HG02623 (cell line): ENCODE measurements around the gene MTR.

Source experiments
- ATAC-seq: cut with Tn5 transposase; IDR thresholded peaks from one replicate; pipeline ENCODE4 v1.9.1; 2021; ENCODE audit warnings: moderate library complexity; ENCODE audit not compliant: unreplicated experiment

The MTR gene

DNA sequence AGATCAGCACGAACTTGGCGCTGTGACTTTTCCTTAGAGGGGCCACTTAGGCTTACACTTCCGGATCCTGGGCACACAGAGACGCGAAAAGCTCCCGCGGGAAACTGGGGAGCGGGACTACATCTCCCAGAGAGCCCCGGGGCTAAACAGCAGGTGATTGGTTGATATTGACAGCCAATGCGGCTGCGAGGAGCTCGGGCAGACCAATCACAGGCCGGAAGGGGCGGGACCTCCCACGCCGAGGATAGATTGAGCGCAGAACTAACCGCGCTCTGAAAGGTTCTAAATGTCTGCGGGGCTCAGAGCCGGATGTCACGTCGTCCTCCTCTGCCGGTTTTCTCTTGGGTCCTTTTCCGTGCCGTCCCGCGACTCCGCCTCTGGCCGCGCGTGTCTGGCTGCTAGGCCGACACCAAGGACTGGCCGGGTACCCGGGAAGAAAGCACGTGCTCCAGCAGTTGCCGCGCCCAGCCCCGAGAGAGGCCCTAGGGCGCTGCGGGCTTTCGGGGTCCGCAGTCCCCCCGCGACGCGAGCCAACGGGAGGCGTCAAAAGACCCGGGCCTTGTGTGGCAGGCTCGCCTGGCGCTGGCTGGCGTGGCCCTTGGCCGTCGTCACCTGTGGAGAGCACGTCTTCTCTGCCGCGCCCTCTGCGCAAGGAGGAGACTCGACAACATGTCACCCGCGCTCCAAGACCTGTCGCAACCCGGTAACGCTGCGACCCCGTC is at the start of gene MTR:
Gene MTR, plus strand, starts transcription at position 258 of the 722 bp plus-strand sequence. Its CDS starts 412 bp downstream, at position 670.
- peak; percentile 98 for ATAC-seq

DNA sequence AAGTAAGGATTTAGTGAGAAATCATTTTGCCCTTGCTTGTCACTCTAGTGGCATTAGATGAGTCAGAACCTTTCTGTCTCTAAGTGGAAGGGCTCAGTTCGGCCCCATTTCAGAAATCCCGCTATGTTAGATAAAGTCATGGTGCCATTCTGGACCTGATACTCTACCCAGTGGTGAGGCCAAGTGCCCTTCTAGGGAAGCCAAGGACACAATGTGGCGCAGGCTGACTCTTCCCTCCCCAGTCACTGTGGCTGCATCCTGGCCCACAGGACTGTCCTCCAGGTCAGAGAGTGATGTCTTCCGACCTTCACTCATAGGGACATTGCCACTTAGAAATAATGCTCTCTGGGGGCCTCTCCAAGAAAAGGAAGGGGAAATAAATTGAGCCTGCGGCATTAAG is 48.3 kb upstream of the MTR start:
- no peak for ATAC-seq

DNA sequence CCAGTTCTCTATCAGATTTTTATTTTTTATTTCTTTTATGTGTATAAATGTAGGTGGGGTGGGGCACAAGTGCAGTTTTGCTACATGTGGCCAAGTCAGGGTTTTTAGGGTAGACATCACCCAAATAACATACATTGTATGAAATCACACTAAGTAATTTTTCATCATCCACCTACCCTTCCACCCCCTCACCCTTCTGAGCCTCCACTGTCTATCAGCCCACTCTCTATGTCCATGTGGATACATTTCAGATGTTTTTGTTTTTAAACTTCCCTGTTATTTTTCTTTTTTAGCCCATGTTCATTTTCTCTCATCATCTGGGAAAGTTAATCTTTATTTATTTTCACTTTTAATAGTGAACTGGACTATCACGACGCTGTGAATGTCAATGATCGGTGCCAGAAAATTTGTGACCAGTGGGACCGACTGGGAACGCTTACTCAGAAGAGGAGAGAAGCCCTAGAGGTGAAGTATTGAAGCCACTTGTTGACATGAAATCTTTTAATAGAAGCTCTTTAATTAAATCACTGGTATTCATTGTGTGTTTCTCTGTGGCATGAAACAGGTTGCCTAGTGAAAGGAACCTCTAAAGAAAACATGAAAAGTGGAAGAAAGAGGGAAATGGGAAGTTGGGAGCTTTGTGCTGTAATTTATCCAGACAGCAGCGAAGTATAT is 47.6 kb upstream of the MTR start:
- ATAC-seq = no peak

DNA sequence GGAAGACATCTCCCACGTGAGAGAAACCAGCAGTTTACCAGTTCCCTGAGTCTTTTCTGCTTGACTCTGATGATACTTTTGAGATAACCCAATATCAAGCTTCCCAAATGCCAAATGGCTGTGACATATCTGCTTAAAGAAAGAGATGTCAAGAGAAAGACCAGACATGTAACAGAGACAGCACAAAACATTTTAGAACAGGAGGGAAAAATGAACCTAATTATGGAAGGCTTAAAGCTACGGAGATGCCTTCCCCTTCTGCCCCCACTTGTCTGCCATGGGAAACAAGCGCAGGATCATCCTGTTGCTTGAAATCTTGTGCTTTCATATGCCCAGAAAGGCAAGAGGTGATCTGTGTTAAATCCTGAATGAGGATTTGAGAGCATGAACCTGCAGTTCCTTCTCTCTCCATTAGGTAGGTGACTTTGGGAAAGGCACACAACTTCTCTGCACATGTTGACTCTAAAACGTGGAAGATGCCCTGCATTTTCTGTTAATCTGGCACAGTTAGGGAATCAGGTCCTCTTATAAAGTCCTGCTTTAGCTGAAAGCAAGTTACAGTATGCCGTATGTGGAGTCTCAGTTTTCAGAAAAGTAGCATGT is 46.7 kb upstream of the MTR start:
- ATAC-seq = no peak

DNA sequence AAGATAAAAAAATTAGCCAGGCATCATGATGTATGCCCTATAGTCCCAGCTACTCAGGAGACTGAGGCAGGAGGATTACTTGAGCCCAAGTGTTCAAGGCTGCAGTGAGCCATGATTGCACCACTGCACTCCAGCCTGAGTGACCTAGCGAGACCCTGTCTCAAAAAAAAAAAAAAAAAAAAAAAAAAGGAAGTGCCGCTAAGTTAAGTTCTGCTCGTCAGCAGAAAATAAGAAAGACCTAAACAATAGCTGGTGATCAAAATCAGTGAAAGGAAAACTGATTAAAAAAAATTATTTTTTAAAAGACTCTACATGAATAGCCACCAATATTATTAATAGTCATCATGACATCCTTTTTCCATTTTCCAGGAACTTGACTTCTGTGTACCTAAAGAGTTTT is 44.2 kb upstream of the MTR start:
- ATAC-seq = no peak

DNA sequence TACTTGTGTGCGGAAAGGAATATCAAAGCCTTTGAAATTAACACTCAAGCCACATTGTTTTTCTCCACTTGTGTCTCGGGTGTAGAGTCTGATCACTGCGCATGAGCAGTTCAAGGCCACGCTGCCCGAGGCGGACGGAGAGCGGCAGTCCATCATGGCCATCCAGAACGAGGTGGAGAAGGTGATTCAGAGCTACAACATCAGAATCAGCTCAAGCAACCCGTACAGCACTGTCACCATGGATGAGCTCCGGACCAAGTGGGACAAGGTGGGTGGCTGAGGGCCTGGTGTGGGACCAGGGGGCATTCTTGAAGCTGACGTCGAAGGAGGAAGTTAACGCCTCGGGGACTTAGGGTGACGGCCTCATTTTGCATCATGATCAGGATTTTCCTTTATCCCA is 43.7 kb upstream of the MTR start:
- ATAC-seq = no peak

DNA sequence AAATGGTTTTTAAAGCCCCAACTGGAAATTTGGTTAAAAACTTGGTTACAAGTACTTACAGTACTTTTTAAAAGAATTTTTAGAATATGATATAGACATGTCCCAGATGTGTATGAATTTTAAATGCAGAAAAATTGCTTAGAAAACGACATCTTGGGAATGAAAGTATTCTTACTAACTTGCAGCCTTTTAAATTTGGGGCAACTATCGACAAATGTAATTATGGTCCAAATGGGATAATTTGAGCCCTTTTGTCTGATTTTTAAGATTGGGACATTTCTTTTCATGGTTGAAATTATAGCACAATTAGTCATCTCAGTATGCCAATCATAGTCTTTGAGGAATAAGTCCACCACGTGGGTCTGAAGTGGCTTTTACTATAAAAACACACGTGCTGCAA is 43.2 kb upstream of the MTR start:
- ATAC-seq = no peak

DNA sequence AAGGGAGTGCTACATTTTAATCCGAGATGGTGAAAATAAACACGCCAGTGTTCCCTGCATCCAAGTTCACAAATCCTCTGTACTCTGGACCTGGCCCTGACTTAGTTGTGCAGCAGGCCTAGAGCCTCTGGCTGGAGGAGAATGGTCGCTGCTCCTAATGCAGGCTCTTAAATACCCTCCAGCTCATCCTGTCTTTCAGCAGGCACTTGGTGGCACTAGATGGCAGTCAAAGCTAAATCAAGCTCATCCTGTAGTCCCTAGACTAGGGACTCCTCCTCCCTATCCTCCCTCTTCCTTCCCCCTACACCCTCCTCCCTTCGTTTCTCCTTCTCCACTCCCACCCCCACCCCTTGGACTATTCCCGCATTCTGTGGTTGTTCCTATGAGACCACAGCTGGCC is 41.6 kb upstream of the MTR start:
- no peak for ATAC-seq

DNA sequence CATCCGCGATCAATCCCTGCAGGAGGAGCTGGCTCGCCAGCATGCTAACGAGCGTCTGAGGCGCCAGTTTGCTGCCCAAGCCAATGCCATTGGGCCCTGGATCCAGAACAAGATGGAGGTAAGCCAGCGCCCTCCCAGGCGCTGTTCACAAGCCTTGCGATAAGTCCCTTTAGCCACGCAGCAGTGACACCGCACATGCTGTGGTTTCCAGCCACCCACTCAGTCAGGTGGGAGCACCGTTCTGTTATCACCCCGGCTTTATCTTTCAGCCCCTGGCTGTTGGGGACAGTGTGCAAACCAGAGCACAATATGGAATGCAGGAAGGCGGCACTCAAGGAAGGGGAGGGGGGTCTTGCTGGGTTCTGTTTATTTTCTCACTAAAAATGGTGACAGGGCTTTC is 41.1 kb upstream of the MTR start:
- ATAC-seq = no peak

DNA sequence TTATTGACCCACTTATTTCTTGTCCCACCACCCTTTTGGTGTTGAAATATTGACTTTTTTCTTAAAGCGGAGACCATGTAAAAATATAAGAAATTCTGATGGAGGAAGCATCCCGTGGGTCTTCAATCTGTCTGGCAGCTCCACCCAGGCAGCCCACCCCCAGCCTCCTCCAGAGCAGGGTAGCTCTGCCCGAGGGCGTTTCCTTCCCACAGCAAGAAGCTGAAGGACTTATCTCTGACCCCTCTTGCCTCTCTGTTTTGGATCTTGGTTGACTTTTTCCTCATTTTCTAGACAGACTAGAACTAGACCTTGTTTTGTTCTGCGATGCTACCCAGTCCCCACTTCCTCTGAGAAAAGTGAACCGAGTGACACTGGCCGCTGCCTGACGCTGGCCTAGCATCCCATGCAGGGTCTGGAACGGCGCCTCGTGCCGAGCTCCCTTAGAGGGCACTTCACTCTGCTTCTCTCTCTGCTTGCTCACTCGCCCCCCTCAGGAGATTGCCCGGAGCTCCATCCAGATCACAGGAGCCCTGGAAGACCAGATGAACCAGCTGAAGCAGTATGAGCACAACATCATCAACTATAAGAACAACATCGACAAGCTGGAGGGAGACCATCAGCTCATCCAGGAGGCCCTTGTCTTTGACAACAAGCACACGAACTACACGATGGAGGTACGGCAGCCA is 40.4 kb upstream of the MTR start:
- ATAC-seq = no peak

DNA sequence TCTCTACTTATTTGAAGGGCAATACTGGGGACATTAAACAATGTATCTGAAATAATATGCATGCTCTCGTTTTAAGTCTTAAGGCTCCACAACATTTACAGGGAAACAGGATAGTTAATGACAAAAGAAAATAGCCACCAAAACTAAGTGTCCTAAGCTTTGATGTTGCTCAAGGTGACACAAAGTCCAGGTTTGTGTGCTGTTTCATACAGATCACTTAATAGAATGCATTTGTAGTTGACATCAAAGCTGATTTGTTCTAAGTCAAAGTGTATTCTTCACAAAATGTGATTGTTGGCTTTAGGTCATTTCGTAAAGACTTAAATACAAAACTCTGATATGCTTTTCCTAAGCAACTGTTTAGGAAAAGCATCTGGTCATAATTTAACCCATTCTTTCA is 37.5 kb upstream of the MTR start:
- no peak for ATAC-seq

DNA sequence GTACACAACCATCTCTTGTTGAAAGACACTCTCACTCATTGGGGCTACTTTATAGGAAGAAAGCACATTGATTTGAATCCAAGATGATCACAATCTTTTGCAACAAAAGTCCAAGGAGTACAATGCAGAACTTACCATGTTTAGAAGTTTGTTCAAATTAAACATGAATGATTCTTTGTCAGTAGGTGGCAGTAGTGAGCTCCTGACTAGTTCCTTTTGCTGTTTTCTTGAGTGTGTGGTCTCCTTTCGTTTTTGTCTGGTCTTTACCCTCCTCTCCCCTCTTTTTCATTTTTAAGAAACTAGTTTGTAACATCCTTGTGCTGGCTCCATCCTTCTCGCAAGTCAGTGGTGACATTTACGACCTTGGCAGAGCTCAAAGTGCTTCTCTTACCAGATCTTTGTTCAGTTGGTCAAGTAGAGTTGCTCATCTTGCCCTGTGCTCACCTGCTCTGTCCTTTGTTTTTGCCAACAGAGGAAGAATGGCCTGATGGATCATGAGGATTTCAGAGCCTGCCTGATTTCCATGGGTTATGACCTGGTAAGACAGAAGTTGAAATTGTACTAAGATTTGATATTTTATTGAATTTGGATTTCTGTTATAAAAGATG is 35.7 kb upstream of the MTR start:
- peak; percentile 55 for ATAC-seq

DNA sequence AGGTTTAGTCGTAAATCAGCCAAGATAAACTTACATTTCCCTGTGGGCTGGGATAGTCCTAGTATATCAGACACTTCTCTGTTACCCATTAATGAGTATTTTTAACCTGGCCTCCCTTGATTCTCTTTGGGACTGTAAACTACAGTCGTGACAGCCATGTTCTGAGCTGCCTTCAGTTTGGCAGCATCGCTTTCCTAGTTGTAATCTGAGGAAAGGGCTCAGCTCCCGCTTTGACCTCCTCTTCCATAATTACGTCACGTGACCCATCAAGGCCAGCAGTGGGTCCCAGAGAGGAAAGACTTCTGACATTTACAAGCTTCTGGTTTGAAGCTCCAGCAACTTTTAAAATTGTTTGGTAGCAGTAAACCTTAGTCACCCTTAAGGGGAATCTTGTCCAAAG is 34.6 kb upstream of the MTR start:
- no peak for ATAC-seq

DNA sequence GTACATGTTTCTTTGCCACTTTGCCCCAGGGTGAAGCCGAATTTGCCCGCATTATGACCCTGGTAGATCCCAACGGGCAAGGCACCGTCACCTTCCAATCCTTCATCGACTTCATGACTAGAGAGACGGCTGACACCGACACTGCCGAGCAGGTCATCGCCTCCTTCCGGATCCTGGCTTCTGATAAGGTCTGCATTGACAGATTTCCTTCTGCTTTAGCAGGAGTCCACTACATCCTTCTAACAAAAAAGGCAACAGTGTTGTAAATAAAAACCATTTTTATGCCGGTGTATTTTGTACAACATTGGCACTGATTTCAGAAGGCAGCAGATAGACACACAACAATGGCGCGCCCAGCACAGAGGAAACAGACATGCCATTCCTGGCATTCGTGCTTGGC is 34.1 kb upstream of the MTR start:
- no peak for ATAC-seq

DNA sequence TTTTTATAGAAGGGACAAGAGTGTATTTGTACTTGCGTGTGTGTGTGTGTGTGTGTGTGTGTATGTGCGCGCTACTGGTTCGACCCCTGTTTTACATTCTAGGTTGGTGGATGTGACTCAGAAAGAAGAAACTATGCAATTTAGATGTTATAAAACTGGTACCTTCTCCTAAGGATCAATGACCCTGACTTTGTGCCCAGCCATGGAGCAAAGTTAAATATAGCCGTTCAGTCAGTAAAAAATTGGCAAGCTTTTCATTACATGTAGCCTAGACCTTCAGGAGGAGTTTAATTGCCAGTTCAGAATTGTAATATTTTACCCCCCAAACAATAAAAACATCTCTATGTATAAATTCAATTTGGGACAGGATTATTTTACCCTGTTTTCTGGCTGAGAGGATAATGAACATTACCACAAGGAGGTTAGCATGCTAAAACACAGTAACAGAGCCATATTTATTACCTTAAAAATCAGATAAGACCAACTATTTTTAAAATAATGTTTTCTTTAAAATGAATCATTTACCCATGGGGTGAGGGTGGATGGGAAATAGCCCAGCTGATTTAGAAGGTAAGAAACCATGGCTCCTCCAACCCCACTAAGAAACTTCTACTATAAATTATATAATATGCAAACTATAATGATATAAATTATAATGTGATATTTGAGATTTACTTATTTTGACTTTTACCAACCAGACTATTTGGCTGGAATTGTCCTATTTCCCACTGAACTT is 33.5 kb upstream of the MTR start:
- no peak for ATAC-seq

DNA sequence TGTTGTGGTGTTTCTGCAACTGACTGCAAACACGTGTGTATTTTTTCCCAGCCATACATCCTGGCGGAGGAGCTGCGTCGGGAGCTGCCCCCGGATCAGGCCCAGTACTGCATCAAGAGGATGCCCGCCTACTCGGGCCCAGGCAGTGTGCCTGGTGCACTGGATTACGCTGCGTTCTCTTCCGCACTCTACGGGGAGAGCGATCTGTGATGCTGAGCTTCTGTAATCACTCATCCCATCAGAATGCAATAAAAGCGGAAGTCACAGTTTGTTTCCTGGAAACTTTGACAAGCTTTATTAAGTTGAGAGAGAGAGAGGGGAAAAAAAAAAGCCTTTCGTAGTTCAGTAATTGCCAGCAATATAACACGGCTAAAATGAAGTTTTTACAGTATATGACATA is 32.7 kb upstream of the MTR start:
- no peak for ATAC-seq

DNA sequence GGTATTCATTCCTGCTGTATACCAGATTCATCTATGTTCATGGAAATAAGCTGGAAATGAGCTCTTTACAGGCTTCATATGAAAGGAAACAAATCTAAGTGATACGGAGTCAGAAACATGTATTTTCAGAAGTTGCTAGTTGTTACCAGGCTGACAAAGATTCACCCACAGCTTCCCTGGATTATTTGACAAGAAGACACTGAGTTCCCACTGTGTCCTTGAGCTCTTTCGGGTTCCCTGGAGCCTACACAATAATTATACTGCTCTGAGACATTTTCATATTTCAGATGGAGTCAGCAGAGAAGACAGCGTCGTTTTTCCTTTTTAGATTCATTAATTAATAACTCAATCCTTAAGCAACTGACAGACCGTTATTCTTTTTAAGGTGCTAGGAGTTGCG is 29.3 kb upstream of the MTR start:
- no peak for ATAC-seq

DNA sequence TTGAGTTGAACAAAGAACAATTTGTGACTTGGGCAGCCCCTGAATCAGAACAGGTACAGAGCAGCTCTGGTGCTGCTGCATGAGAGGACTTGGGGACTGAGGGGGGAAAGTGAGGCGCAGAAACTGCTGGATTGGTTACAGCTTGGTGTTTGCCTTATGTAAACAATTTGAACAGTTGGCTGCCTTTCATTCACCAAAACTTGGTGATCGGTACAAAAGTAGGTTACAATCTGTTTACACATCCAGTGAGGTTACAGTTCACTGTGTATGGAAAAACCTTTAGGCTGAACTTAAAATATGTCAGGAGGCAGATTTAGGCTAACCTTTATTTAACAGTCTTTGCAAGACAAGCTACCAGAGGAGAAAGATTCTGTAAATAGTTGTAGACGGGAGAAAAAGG is 28.6 kb upstream of the MTR start:
- ATAC-seq = no peak

DNA sequence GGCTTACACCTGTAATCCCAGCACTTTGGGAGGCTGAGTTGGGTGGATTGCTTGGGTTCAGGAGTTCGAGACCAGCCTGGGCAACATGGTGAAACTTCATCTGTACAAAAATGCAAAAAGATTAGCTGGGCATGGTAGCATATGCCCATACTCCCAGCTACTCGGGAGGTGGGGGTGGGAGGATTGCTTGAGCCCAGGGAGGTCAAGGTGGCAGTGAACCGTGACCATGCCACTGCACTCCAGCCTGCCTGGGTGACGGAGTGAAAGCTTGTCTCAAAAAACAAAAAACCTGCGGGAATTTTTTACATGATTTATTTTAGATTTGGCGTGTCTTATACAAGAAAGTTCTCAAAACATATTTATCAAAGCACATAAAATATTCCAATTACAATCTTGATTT is 27.8 kb upstream of the MTR start:
- no peak for ATAC-seq

DNA sequence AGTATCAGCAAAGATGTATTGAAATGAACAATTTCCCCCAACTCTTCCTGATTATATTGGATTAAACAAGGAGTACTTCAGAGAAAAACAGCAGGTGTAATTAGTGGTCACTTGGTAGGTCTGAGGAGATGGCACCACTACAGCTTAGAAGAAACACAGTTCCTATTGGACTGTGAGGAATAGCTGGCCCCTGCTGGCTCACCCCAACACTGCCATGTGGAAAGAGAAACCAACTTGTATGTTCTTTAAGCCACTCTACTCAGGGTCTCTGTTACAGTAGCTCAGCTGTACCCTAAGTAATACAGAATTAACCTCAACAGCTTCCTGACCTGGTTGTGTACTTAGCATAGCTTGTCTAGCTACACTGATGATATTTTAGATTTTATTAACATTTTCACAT is 26.5 kb upstream of the MTR start:
- ATAC-seq = no peak

DNA sequence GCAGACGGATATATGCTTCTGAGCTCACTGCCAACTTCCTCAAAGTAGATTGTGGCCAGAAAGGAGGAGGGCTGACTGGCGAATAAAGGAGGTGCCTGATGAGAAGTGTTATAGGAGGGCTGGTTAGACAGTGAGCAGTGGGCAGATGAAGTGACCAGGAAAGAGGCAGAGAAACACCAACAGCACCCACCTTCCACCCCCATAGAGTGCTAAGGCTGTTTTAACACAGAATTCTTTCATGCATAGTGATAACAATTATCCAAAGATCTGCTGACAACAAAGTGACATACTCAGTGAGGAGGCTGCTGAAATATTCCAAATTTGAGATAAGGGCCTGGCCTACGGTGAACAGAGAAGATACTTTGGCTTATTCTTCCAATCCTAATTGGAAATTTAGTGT is 21.2 kb upstream of the MTR start:
- no peak for ATAC-seq
